ENCODE measurements around the gene SURF6.

DNA sequence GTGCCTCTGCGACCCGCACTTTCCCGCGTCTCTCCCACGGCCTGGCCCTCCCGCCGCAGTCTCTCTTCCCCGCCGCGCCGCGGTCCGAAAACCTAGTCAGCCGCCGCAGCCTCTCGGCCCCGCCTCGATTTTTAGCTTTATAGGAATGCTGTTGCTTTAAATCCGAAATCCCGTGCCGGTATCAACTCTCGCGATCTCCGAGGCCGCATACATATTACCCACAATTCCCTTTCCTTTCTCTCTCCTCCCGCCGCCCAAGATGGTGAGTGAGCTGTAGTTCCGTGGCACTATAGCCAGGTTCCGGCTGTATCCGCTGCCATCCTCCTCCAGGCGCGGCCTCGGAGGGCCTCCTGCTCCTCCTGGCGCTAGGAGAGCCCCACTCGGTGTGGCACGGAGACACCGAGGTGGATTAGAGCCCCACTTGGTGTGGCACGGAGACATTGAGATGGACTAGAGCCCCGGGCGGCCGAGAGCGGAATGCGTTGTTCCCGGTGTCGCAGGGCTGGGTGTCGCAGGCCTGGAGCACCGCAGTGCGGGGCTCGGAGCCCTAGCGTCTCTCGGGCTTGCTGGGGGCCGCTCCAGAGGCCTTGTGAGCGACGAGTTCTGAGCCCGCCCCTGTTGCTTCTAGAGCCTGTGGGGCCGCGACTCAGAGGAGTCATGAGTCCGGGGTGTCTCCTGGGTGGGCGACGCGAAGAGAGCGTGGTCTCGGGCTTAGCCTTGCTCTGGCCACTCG lies 12.2 kb upstream of the SURF6 start, which contains the start of the genes MED22 and RPL7A:
- TF ChIP-seq, protein P1, sequence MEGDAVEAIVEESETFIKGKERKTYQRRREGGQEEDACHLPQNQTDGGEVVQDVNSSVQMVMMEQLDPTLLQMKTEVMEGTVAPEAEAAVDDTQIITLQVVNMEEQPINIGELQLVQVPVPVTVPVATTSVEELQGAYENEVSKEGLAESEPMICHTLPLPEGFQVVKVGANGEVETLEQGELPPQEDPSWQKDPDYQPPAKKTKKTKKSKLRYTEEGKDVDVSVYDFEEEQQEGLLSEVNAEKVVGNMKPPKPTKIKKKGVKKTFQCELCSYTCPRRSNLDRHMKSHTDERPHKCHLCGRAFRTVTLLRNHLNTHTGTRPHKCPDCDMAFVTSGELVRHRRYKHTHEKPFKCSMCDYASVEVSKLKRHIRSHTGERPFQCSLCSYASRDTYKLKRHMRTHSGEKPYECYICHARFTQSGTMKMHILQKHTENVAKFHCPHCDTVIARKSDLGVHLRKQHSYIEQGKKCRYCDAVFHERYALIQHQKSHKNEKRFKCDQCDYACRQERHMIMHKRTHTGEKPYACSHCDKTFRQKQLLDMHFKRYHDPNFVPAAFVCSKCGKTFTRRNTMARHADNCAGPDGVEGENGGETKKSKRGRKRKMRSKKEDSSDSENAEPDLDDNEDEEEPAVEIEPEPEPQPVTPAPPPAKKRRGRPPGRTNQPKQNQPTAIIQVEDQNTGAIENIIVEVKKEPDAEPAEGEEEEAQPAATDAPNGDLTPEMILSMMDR (IDR thresholded peaks at IDR 0.05), result peak in 2 of 3 experiments; percentile 4 to 27
- peak; percentile 95 to 98 for TF ChIP-seq POLR2AphosphoS5 (IDR thresholded peaks at IDR 0.05)
